Measurements from ENCODE around the gene TRIM59.
A peak's percentile ranks its signal among the peaks of the same experiment; 100 is the strongest.

Gene TRIM59

DNA sequence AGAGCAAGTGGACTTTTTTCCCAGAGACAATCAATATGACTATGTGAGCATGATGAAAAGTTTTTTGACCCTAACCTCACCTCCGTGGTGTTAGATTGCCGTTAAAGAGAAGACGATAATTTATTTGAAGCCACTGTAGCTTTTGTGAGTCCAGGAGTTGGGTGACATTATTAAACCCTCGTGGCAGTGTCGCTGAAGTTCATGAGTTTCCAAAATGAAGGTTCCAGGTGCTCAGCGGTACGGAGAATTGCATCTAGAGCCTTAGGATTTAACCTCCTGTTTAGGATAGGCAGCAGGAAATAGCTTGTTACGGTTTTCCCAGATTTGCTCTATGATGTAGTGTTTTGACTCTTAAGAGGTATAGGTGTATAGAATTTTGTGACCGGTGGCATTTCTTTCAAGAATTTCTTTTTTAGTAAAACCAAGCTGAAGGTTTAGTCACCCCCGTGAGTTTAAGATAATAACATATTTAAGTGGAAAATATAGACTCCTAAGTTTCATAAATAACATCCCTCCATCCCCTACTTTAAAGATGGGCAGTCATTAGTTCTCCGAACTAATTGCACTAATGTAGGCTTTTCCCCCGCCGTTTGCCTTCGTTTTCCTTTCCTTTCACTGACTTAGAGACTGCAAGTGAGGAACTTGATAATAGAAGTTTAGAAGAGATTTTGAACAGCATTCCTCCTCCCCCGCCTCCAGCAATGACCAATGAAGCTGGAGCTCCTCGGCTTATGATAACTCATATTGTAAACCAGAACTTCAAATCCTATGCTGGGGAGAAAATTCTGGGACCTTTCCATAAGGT is 48.1 kb downstream of the TRIM59 start:
- Histone ChIP-seq H3K4me1 (ENCODE audit: insufficient read depth, low read length, poor library complexity, severe bottlenecking) (peaks cover 42% of the 10 kb centered on the region), H3K4me3 (ENCODE audit: low read length, poor library complexity, severe bottlenecking) (peak overlapping the region; percentile 98), H3K9me2 (replicated peaks; ENCODE audit: low read depth, low read length) (no peaks in the 10 kb centered on the region), H3K4me2 (ENCODE audit: low read depth, low read length, poor library complexity, severe bottlenecking) (peak overlapping the region; percentile 92), H3K36me3 (ENCODE audit: insufficient read depth, low read length) (peaks cover 39% of the 10 kb centered on the region), H3K27me3 (ENCODE audit: insufficient read depth, low read length, poor library complexity, severe bottlenecking) (peaks cover 14% of the 10 kb centered on the region), H3K9me3 (ENCODE audit: insufficient read depth, low read depth, low read length) (no peaks in the 10 kb centered on the region), H4K20me1 (ENCODE audit: insufficient read depth, low read length, poor library complexity, severe bottlenecking) (peaks cover 68% of the 10 kb centered on the region), H3F3A (ENCODE audit: low read depth) (no peaks in the 10 kb centered on the region), H2AFZ (ENCODE audit: low read length) (no peak overlapping the region), H3K79me2 (ENCODE audit: insufficient read depth, low read length) (peaks cover 95% of the 10 kb centered on the region), H3K9ac (ENCODE audit: low read depth, low read length, poor library complexity, severe bottlenecking) (peak overlapping the region; percentile 100)
- TF ChIP-seq, protein P1, sequence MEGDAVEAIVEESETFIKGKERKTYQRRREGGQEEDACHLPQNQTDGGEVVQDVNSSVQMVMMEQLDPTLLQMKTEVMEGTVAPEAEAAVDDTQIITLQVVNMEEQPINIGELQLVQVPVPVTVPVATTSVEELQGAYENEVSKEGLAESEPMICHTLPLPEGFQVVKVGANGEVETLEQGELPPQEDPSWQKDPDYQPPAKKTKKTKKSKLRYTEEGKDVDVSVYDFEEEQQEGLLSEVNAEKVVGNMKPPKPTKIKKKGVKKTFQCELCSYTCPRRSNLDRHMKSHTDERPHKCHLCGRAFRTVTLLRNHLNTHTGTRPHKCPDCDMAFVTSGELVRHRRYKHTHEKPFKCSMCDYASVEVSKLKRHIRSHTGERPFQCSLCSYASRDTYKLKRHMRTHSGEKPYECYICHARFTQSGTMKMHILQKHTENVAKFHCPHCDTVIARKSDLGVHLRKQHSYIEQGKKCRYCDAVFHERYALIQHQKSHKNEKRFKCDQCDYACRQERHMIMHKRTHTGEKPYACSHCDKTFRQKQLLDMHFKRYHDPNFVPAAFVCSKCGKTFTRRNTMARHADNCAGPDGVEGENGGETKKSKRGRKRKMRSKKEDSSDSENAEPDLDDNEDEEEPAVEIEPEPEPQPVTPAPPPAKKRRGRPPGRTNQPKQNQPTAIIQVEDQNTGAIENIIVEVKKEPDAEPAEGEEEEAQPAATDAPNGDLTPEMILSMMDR (conservative IDR thresholded peaks at IDR 0.05; ENCODE audit: low read length), result no peak
- TF ChIP-seq EZH2phosphoT487 (IDR thresholded peaks at IDR 0.05; ENCODE audit: borderline replicate concordance), result no peak

DNA sequence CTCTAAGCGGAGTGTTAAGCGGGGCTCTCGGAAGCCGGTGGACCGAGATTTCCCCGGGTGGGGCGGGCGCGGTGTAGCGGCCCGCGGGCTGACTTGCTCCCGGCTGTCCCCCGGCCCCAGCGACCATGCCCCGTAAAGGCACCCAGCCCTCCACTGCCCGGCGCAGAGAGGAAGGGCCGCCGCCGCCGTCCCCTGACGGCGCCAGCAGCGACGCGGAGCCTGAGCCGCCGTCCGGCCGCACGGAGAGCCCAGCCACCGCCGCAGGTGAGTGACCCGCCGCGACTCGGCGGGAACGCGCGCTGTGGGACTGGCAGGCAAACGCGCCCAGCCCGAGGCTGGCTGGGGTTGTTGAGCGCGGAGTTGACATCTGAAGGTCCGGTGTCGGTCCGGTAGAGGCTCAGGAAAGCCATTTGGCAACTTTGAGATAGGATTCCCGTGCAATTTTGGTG is 48.9 kb downstream of the TRIM59 start:
- peaks cover 31% of the 10 kb centered on the region for H3K36me3 ChIP-seq (ENCODE audit: insufficient read depth, low read length)
- H3K9me3 ChIP-seq (ENCODE audit: insufficient read depth, low read depth, low read length), result no peaks in the 10 kb centered on the region
- H3K4me3 ChIP-seq (ENCODE audit: low read length, poor library complexity, severe bottlenecking), result peak overlapping the region; percentile 98
- no peaks in the 10 kb centered on the region for H3K9me2 ChIP-seq (replicated peaks; ENCODE audit: low read depth, low read length)
- TF ChIP-seq, protein P1 (conservative IDR thresholded peaks at IDR 0.05; ENCODE audit: low read length), result no peak
- no peak for TF ChIP-seq EZH2phosphoT487 (IDR thresholded peaks at IDR 0.05; ENCODE audit: borderline replicate concordance)
- peaks cover 60% of the 10 kb centered on the region for H4K20me1 ChIP-seq (ENCODE audit: insufficient read depth, low read length, poor library complexity, severe bottlenecking)
- H2AFZ ChIP-seq (ENCODE audit: low read length), result no peak overlapping the region
- H3F3A ChIP-seq (ENCODE audit: low read depth), result no peaks in the 10 kb centered on the region
- peaks cover 90% of the 10 kb centered on the region for H3K79me2 ChIP-seq (ENCODE audit: insufficient read depth, low read length)
- H3K4me2 ChIP-seq (ENCODE audit: low read depth, low read length, poor library complexity, severe bottlenecking), result peak overlapping the region; percentile 92
- H3K4me1 ChIP-seq (ENCODE audit: insufficient read depth, low read length, poor library complexity, severe bottlenecking), result peaks cover 38% of the 10 kb centered on the region
- H3K9ac ChIP-seq (ENCODE audit: low read depth, low read length, poor library complexity, severe bottlenecking), result peak overlapping the region; percentile 100
- peaks cover 14% of the 10 kb centered on the region for H3K27me3 ChIP-seq (ENCODE audit: insufficient read depth, low read length, poor library complexity, severe bottlenecking)

DNA sequence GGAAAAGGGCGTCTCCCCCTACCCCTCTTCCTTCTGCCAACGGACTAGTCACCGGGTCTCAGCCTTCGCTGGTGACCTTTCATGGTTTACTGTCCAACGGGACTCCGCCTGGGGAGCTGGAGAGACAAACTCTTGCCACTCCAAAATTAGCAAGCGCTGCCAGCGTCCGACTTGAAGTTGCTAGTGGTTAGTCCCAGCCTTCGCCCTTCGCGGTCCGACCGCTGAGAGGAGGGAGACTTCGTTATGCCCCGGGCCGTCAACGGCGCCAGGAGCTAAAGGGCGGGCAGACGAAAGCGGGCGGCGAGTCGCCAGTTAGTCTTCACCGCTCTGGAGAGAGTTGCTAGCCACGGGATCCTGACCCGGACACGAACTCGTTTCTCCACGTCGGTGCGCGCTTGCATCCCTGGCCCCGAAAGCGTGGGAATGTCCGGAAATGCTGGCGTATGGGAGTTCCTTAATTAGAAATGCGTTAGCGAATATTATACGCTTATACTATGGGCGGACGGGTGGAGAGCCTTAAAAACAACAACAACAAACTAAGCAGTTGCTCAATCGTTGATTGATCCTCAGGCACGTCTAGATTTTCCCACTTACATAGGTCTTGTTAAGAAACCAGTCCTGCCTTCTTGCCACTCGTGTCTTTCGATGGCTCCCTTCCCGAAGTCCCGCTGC is 49.4 kb downstream of the TRIM59 start:
- Histone ChIP-seq H3K4me3 (ENCODE audit: low read length, poor library complexity, severe bottlenecking) (peak overlapping the region; percentile 98), H3K36me3 (ENCODE audit: insufficient read depth, low read length) (peaks cover 26% of the 10 kb centered on the region), H3K4me2 (ENCODE audit: low read depth, low read length, poor library complexity, severe bottlenecking) (peak overlapping the region; percentile 92), H3F3A (ENCODE audit: low read depth) (no peaks in the 10 kb centered on the region), H3K27me3 (ENCODE audit: insufficient read depth, low read length, poor library complexity, severe bottlenecking) (peaks cover 14% of the 10 kb centered on the region), H3K9me2 (replicated peaks; ENCODE audit: low read depth, low read length) (no peaks in the 10 kb centered on the region), H2AFZ (ENCODE audit: low read length) (peak overlapping the region; percentile 92; the same call in 1 of the 2 replicates), H3K4me1 (ENCODE audit: insufficient read depth, low read length, poor library complexity, severe bottlenecking) (peaks cover 36% of the 10 kb centered on the region), H3K9me3 (ENCODE audit: insufficient read depth, low read depth, low read length) (no peaks in the 10 kb centered on the region), H3K9ac (ENCODE audit: low read depth, low read length, poor library complexity, severe bottlenecking) (peak overlapping the region; percentile 100), H3K79me2 (ENCODE audit: insufficient read depth, low read length) (peaks cover 84% of the 10 kb centered on the region), H4K20me1 (ENCODE audit: insufficient read depth, low read length, poor library complexity, severe bottlenecking) (peaks cover 54% of the 10 kb centered on the region)
- TF ChIP-seq EZH2phosphoT487 (IDR thresholded peaks at IDR 0.05; ENCODE audit: borderline replicate concordance), result no peak
- TF ChIP-seq, protein P1 (conservative IDR thresholded peaks at IDR 0.05; ENCODE audit: low read length), result no peak
